GM03348 (cell line): ENCODE results near the gene PTPRN2.
"Not testable (repeated sequence)": the region's sequence is repeated elsewhere in the genome, so short reads cannot be mapped to it uniquely, and the experiment has no call there.

ENCODE experiments used
- DNase-seq: peaks from one replicate; pipeline ENCODE4 v3.0.0; 2012; ENCODE audit warnings: low spot score

Gene PTPRN2

DNA sequence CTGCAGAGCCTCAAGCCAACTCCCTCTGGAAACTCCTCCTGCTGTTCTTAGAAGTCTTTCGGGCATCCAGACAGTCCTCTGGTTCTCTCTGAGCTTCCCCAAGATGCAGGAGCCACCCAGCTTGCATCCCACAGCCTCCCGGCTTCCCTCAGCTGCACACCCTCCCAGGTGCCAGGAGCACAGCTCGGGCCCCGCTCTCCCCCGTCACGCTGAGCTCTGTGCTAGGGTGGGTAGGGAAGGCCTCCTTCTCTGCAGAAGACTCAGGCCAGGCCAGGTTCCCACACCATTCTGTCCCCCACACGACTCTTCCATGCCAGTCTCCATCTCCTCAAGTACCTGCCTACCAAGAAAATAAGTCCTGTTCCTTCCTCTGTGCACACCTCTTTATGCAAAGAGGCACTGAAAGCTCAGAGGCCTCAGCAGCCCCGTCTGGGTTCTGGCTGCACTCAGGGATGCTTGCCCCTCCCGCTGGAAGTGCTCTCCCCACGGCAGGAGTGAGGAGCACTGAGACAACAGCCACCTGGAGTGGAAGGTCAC, 537.1 kb downstream of the PTPRN2 start:
- no peak for DNase-seq

DNA sequence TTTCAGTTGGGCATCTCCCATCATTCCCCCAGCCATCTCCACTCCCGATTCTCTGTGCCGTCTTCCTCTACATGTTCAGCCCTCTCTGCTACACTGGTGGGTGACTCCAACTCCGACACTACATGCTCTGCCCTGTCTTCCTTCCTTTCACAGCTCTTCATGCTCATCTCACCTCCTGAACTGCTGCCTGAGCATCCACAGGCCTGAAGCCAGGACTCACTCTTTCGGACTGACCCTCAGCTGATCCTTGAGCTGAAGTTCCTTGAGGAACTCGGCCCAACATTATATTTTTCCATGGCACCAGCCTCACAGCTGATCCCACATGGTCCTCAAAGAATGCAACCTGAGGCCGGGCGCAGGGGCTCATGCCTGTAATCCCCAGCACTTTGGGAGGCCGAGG, 538.4 kb downstream of the PTPRN2 start:
- no peak for DNase-seq

- no peak for DNase-seq
These were observed 539.1 kb downstream of the PTPRN2 start for GRCh38 chr7:158048569-158048968.

DNA sequence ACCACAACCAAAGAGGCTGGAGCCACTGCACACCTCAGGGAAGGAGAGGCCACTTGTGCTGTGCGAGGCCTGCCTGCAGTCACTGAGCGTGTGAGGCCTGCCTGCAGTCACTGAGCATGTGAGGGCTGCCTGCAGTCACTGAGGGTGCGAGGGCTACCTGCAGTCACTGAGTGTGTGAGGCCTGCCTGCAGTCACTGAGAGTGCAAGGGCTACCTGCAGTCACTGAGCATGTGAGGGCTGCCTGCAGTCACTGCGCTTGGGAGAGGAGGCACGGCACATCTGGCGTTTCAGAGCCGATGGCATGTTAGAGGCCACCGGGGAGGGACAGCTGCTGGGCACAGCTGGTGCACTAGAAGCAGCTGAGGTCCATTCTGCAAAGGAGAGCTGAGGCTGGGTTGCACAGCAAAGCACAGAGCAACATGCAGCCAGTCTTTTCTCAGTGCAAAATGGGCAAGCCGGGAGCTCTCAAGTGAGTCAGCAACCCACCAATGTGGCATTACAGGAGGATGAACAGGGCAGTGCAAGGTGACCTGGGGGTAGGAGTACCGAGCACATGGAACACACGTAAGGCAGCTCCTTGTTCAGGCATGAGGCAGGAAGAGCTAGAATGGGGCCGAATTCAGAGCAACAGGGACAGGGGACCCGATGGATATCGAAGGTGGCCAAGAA, 540.1 kb downstream of the PTPRN2 start:
- DNase-seq: no peak

DNA sequence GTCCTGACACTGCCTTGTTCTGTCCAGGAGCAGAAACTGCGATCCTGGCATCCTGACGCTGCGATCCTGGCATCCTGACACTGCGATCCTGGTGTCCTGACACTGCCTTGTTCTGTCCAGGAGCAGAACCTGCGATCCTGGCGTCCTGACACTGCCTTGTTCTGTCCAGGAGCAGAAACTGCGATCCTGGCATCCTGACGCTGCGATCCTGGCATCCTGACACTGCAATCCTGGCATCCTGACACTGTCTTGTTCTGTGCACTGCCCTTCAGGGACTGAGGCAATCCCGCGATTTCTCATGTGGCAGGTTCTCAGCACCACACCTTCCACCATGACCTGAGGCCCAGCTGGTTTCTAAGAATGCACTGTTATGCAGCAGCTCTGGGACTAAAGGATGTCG, 541.4 kb downstream of the PTPRN2 start:
- DNase-seq: not testable (repeated sequence)

GRCh38 chr7:158044482-158044823, 543.2 kb downstream of the PTPRN2 start:
- DNase-seq: no peak

DNA sequence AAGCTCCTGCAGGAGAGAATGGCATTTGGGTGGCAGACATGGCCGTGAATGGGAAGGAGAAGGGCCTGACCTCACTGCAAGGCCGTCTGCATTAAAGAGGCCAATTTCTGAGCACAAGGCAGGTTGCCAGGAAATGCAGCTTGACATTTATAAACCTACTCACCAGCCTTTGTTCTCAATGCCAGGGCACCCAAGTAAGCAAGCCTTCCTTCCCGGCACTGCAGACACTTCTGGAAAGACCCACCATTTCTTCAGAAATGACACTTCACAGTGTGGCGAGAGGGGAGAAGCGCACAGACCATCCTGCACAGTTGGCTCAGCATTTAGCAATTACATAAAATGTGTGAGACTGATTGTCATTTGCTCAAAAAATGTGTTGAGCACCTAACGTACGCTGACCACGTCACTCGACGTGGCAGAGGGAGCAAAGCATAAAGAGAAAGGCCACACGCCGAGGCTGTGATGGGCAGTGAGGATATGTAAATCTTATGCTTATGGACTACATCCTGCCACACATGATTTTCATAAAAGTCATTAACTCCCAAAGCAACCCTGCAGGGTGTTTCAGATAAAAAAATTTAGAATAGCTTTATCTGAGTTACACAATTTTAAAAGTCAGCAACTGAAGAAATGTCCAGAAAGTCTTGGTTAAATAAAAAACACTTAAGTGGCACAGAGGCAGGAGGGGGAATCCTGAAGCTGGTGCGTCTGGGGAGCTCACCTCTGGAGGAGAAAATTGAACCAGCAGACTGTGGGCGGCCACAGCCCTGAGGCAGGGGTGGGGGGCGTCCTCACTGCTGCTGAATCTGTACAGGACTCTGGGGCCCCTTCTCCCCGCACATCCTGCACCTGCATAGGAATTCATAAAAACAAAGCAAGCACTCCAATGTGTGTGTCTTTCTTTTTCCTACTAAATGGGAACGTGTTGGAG, 543.8 kb downstream of the PTPRN2 start:
- no peak for DNase-seq

DNA sequence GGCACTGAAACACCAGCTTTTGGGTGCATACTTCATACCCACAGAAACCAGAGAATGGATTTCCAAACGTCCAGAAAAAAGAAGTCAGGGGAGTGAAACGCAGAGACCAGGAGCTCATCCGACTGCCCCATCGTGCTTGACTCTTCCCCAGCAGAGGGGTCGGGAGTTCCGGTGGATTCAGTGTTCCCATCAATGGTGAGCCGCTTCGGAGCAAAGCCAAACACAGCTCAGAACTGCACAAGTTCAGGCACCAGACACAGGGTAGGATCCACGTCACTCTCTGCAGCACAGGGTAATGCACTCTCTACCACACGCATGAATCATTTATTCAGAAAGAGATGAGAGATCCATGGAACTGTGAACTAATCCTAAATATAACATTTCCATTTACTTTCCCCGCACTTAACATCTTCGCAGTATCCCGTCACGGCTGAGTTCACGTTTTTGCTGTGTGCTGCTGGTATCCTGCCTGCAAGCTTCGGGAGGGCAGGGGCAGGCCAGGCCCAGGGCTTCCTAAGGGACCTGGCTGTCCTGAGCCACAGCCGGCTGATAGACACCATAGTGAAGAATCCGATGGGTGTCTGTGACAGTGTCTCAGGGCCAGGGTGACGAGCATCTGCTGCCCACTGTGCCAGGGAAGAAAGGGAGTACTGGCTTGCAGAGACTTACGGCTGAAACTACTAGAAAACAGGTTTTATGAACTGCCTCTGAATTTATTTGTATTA, 545.3 kb downstream of the PTPRN2 start:
- no peak for DNase-seq

DNA sequence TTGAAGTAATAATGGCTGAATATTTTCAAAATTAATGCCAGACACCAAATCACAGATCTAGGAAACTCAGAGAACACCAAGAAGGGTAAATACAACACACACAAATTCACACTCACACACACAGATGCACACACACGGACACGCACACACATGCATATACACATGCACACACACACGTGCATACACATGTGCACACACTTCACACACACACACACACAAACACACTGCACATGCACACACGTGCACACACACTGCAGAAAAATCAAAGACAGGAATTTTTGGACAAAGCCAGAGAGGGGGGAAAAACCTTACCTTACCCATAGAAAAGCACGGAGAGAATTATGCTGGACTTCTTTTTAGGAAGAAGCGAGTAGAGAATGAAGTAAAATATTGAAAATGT, 547.4 kb downstream of the PTPRN2 start:
- DNase-seq: no peak

- DNase-seq: no peak
These were observed 548.4 kb downstream of the PTPRN2 start for GRCh38 chr7:158039270-158039669.

- no peak for DNase-seq
These were observed 550.4 kb downstream of the PTPRN2 start for GRCh38 chr7:158037211-158037610.

DNA sequence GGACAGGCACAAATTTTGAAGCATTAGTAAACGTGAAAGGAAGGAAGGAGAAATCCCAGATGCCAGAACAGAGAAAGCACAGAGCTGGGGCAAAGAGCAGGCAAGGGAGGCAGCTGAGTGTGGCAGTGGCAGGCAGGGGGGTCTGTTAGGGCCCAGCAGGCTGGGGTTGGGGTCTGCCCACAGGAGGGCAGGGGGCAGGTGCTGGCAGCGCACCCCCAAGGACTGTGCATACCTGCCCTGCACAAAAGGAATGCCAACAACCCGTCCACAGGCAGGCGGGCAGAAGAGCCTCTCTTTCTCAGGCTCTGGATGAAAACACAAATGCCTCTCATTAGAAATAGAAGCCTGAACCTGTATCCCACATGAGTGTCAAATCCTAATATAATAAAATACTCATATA, 552.3 kb downstream of the PTPRN2 start:
- DNase-seq: no peak

- DNase-seq: no peak
These were observed 553.1 kb downstream of the PTPRN2 start for GRCh38 chr7:158034571-158034970.

DNA sequence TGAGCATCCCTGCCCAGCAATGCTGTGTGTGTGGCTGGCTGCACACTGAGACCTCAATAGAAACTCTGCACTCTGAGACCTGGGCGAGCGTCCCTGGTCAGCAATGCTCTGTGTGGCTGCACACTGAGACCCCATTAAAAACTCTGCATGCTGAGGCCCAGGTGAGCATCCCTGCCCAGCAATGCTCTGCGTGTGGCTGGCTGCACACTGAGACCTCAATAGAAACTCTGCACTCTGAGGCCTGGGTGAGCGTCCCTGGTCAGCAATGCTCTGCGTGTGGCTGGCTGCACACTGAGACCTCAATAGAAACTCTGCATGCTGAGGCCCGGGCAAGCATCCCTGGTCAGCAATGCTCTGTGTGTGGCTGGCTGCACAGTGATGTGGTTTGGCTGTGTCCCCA, 553.7 kb downstream of the PTPRN2 start:
- DNase-seq: not testable (repeated sequence)

- no peak for DNase-seq
These were observed 554.4 kb downstream of the PTPRN2 start for GRCh38 chr7:158033196-158033595.

DNA sequence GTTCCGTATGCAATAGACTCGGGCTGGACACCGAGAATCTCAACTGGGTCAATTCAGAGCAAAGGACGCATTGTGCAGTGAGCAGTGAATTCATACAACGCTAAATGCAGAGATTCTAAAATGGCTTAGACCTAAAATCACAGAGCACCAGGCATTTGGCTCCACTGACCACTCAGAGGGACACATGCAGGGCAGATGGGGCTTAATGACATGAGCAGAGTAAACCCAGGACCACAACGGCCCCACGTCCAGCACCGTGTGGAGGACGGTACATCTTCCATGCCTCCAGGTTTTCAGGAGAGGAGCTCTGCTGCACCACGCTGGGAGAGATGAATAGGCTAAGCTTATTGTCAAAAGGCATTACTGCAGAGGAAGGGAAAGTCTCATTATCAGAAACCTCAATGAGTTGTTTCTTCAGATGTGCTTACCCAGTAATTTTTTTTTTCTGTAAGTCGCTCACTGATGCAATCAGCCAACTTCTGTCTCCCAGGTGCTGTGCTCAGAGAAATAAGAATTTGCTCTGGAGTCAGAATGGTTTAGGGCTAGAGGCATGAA, 555.0 kb downstream of the PTPRN2 start:
- no peak for DNase-seq

DNA sequence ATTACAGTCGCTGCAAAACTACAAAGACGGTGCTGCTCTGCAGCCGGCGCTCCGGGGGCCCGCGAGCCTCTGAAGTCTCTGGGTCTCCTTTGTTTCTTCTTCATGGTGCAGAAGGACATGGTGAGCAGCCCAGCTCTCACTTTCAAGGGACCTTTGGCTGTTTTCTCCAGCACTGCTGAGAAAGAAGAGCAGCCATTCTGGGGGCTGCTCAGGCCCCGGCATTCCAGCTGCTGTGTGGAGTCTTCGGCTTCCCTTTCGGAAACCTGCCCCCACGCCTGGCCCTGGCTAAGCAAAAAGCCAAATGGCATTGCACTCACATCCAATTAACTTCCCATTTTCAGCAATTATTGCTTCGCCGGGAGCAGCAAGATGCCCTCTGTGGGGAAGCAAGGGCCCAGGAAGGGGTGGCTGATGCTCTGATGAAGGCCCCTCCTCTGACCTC, 555.7 kb downstream of the PTPRN2 start:
- DNase-seq: no peak

- no peak for DNase-seq
These were observed 557.1 kb downstream of the PTPRN2 start for GRCh38 chr7:158030566-158030965.

GRCh38 chr7:158030071-158030470, 557.6 kb downstream of the PTPRN2 start:
- DNase-seq: no peak

DNA sequence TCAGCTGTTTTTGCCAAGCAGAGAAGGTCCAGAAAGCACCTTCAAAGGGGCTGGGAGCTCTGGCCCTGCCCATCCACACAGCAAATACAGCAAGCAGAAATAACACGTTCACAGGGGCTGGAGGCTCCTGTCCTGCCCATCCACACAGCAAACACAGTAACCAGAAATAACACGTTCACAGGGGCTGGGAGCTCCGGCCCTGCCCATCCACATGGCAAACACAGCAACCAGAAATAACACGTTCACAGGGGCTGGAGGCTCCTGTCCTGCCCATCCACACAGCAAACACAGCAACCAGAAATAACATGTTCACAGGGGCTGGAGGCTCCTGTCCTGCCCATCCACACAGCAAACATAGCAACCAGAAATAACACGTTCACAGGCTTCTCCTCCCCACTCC, 558.1 kb downstream of the PTPRN2 start:
- DNase-seq: no peak

GRCh38 chr7:158028971-158029370, 558.7 kb downstream of the PTPRN2 start:
- no peak for DNase-seq

GRCh38 chr7:158028290-158028941, 559.2 kb downstream of the PTPRN2 start:
- no peak for DNase-seq
